ENCODE data around the gene CELA3A. TPM values are rescaled to one million over a fixed set of nuclear protein-coding genes. Genes with fewer than 3 reads are reported as not detected.
"Not testable (repeated sequence)": the region's sequence is repeated elsewhere in the genome, so short reads cannot be mapped to it uniquely, and the experiment has no call there.

The CELA3A gene
- total RNA-seq, 1 donor from 2014 or later, result not detected

DNA sequence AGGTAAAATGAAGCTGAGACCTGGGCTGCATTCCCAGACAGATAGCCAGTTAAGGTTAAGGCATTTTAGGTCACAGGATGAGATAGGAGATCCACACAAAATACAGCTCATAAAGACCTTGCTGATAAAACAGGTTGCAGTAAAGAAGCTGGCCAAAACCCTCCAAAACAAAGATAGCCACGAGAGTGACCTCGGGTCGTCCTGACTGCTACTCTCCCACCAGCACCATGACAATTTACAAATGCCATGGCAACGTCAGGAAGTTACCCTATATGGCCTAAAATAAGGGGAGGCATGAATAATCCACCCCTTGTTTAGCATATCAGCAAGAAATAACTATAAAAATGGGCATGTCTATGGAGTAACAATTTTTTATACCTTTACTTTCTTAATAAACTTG, 30.9 kb upstream of the CELA3A start:
- H3K27me3 Mint-ChIP-seq (ENCODE audit: low read depth); H3K27ac Mint-ChIP-seq (ENCODE audit: unreplicated experiment); H3K36me3 Mint-ChIP-seq (ENCODE audit: low read depth); H3K9me3 Mint-ChIP-seq (ENCODE audit: low read depth); DNase-seq (ENCODE audit: low spot score); H3K4me1 Mint-ChIP-seq (ENCODE audit: low read depth); H3K4me3 Mint-ChIP-seq (ENCODE audit: unreplicated experiment): not testable (repeated sequence)

DNA sequence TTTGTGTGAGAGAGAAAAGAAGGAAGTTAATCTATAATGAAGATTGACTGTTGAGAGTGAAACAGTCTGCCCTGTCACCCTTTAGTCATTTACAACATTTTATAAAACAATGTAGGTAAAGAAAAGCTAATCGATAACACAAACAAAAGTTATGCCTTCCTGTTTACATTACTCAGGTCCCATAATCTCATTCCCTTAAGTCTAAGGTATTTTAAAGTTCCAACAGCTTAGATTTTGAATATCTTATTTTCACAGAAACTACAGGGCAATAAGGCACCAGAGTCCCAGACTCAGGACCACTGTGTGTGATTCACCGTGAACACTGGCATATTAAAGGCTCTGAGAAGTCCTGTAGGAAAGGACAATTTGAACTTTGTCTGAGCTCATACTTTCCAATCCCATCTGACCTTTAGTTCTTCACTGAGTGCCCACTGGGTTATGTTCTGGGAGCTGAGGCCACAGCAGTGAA, 28.4 kb upstream of the CELA3A start:
- H3K27me3 Mint-ChIP-seq (ENCODE audit: low read depth); H3K27ac Mint-ChIP-seq (ENCODE audit: unreplicated experiment); H3K4me3 Mint-ChIP-seq (ENCODE audit: unreplicated experiment); H3K36me3 Mint-ChIP-seq (ENCODE audit: low read depth); DNase-seq (ENCODE audit: low spot score); H3K9me3 Mint-ChIP-seq (ENCODE audit: low read depth): not testable (repeated sequence)
- peaks cover 11% of the 10 kb centered on the region for H3K4me1 Mint-ChIP-seq (ENCODE audit: low read depth)

DNA sequence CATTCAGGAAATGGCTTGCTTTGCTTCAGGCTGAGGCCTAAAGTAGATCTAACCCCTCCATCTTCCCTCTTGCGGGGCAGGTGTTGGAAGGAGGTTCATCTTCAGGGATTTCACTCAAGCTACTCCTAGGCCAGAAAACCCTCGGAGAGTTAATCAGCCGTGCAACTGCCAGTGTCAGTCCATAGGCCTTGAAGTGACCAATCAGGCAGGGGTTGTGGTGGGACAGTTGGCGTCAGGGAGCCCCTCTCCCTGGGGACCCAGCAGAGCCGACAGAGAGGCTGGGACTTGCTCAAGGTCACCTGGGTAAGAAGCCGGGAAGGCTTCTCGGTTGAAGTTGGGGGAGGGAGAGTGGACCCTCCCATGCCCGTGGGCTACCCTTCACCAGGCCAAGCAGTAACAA, 27.5 kb upstream of the CELA3A start:
- H3K27ac Mint-ChIP-seq (ENCODE audit: unreplicated experiment); H3K9me3 Mint-ChIP-seq (ENCODE audit: low read depth); H3K4me3 Mint-ChIP-seq (ENCODE audit: unreplicated experiment); H3K27me3 Mint-ChIP-seq (ENCODE audit: low read depth); H3K36me3 Mint-ChIP-seq (ENCODE audit: low read depth): not testable (repeated sequence)
- peak; percentile 30 for DNase-seq (ENCODE audit: low spot score)
- H3K4me1 Mint-ChIP-seq (ENCODE audit: low read depth), result peaks cover 11% of the 10 kb centered on the region

DNA sequence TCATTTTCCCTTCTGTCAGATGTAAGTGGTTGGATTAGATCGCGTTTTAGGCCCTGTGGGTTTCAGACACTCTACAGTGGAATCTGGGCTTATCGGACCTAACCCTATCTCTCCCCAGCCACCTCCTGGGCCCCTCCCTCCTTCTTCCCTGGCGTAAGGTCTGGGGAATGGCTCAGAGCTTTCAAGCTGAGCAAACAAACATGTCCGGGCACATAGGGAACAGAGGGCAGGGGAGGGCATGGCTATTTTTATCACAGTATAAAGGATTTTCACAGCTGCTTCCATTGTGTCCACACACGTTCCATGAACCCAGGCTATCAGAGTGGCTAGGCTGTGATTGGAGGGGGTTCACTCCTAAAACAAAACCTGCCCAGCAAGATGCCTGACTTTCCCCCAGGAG, 26.8 kb upstream of the CELA3A start:
- not testable (repeated sequence) for H3K9me3 Mint-ChIP-seq (ENCODE audit: low read depth); H3K27me3 Mint-ChIP-seq (ENCODE audit: low read depth); H3K27ac Mint-ChIP-seq (ENCODE audit: unreplicated experiment); H3K36me3 Mint-ChIP-seq (ENCODE audit: low read depth); H3K4me3 Mint-ChIP-seq (ENCODE audit: unreplicated experiment)
- peaks cover 11% of the 10 kb centered on the region for H3K4me1 Mint-ChIP-seq (ENCODE audit: low read depth)
- peak; percentile 6 for DNase-seq (ENCODE audit: low spot score)

DNA sequence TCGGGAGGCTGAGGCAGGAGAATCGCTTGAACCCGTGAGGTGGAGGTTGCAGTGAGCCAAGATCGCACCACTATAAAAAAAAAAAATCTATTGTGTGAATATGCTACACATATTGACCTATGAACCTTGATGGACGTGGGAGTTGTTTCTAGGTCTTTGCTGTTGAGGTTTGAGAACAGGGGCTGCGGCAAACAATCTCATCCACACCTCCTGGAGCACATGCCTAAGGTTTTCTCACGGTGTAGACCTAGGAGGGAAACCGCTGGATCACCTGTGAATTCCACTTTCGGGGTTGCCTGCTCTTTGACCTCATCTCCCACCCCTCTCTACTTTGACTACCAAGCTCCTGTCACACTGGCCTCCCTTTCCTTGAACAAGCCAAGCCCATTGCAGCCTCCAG, 26.2 kb upstream of the CELA3A start:
- H3K9me3 Mint-ChIP-seq (ENCODE audit: low read depth); H3K36me3 Mint-ChIP-seq (ENCODE audit: low read depth); H3K27ac Mint-ChIP-seq (ENCODE audit: unreplicated experiment): not testable (repeated sequence)

DNA sequence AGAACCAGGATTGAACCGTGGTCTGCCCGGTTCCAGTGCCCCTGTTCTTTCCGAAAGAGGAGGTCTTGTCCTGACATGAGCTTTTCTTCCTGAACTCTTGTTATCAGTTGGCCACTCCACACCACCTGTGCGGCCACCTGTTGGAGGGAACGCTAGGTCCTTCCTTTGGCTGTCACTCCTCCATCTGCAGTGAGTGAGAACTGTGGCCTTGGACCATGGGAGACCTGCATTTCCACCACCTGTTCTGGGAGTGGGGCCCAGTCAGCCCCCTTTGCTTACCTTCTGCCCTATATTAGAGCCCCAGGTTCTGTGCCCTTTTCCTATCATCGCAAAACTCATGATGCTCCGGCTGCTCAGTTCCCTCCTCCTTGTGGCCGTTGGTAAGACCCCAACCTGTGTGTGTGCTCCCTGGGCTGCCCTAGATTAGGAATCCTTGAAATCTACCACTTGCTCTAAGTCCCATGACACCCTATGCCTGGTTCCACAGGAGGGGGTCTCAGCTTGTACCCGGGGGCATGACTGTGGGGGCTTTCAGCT, 24.7 kb upstream of the CELA3A start, which contains the start of gene CELA3B:
TSS of gene CELA3B (plus strand) at position 320 of the 537 bp plus-strand sequence. CDS start at position 338, 18 bp downstream.
- DNase-seq (ENCODE audit: low spot score), result peak; percentile 39
- H3K4me3 Mint-ChIP-seq (ENCODE audit: unreplicated experiment); H3K27ac Mint-ChIP-seq (ENCODE audit: unreplicated experiment); H3K9me3 Mint-ChIP-seq (ENCODE audit: low read depth); H3K36me3 Mint-ChIP-seq (ENCODE audit: low read depth); H3K27me3 Mint-ChIP-seq (ENCODE audit: low read depth): not testable (repeated sequence)
- peaks cover 11% of the 10 kb centered on the region for H3K4me1 Mint-ChIP-seq (ENCODE audit: low read depth)

More for the DNA sequence above, 26.2 kb upstream of the CELA3A start:
- H3K27me3 Mint-ChIP-seq (ENCODE audit: low read depth); H3K4me3 Mint-ChIP-seq (ENCODE audit: unreplicated experiment): not testable (repeated sequence)
- H3K4me1 Mint-ChIP-seq (ENCODE audit: low read depth), result peaks cover 11% of the 10 kb centered on the region
- peak; percentile 20 for DNase-seq (ENCODE audit: low spot score)

DNA sequence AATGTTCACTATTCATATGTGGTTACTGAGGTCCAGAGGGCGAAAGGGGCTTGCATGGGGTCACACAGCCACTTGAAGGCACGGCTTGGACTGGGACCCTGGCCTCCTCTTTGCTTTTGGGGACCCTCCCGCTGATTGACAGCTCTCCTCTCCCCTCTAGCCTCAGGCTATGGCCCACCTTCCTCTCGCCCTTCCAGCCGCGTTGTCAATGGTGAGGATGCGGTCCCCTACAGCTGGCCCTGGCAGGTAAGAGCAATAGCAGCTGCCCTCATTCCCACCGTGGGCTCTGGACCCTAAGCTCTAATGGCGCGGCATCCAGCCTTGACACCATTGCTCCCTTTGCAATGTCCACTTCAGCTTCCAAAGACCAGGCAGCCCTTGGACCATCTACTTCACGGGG, 23.2 kb upstream of the CELA3A start:
- not testable (repeated sequence) for H3K36me3 Mint-ChIP-seq (ENCODE audit: low read depth)

DNA sequence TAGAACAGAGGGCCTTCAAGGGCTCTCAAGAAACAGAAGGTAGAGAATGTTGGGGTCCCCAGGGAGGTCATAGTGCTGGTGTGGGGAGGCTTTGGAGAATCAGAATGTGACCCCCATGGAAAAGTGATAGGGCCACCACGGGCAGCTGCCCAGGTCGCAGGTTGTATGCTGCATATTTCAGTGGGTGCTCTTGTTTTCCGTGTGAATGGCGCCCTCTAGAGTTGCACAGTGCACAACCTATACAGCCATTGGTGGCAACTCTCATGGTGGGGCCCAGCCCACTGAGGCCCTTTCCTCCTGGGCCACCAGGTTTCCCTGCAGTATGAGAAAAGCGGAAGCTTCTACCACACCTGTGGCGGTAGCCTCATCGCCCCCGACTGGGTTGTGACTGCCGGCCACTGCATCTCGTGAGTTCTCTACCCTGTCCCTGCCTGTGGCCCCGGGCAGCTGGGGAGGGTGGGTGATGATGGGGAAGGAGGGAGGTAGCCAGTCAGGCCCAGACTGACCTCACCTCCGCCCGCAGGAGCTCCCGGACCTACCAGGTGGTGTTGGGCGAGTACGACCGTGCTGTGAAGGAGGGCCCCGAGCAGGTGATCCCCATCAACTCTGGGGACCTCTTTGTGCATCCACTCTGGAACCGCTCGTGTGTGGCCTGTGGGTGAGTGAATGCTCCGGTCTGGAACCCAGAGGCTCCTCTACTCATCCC, 20.8 kb upstream of the CELA3A start:
- H3K36me3 Mint-ChIP-seq (ENCODE audit: low read depth); H3K4me1 Mint-ChIP-seq (ENCODE audit: low read depth); H3K27me3 Mint-ChIP-seq (ENCODE audit: low read depth); H3K27ac Mint-ChIP-seq (ENCODE audit: unreplicated experiment); H3K9me3 Mint-ChIP-seq (ENCODE audit: low read depth); H3K4me3 Mint-ChIP-seq (ENCODE audit: unreplicated experiment): not testable (repeated sequence)
- TF ChIP-seq, protein P1, sequence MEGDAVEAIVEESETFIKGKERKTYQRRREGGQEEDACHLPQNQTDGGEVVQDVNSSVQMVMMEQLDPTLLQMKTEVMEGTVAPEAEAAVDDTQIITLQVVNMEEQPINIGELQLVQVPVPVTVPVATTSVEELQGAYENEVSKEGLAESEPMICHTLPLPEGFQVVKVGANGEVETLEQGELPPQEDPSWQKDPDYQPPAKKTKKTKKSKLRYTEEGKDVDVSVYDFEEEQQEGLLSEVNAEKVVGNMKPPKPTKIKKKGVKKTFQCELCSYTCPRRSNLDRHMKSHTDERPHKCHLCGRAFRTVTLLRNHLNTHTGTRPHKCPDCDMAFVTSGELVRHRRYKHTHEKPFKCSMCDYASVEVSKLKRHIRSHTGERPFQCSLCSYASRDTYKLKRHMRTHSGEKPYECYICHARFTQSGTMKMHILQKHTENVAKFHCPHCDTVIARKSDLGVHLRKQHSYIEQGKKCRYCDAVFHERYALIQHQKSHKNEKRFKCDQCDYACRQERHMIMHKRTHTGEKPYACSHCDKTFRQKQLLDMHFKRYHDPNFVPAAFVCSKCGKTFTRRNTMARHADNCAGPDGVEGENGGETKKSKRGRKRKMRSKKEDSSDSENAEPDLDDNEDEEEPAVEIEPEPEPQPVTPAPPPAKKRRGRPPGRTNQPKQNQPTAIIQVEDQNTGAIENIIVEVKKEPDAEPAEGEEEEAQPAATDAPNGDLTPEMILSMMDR (IDR thresholded peaks at IDR 0.05), result peak; percentile 61
- DNase-seq (ENCODE audit: low spot score), result peak; percentile 77

More for the DNA sequence above, 23.2 kb upstream of the CELA3A start:
- H3K4me3 Mint-ChIP-seq (ENCODE audit: unreplicated experiment); H3K27me3 Mint-ChIP-seq (ENCODE audit: low read depth); H3K9me3 Mint-ChIP-seq (ENCODE audit: low read depth); H3K27ac Mint-ChIP-seq (ENCODE audit: unreplicated experiment): not testable (repeated sequence)
- H3K4me1 Mint-ChIP-seq (ENCODE audit: low read depth), result peaks cover 10% of the 10 kb centered on the region
- peak; percentile 67 for DNase-seq (ENCODE audit: low spot score)

DNA sequence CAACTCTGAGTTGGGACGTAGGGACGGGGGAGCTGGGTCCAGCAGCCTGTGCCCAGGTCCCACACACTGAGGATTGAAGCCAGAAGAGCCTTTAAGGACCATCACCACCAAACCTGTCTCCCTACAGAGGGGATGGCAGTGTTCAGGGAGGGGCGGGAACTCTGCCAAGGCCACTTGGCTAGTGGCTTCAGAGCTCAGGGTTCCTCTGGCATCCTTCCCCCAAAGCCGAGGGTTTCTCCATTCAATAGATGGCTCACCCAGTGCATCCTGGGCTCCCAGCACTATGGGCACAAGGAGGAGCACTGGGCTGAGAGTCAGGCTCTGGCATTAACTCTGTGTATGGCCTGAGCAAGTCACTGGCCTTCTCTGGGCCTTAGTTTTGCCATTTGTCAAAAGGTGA, 20.2 kb upstream of the CELA3A start:
- not testable (repeated sequence) for H3K4me1 Mint-ChIP-seq (ENCODE audit: low read depth); H3K4me3 Mint-ChIP-seq (ENCODE audit: unreplicated experiment); H3K36me3 Mint-ChIP-seq (ENCODE audit: low read depth); H3K9me3 Mint-ChIP-seq (ENCODE audit: low read depth); H3K27ac Mint-ChIP-seq (ENCODE audit: unreplicated experiment); H3K27me3 Mint-ChIP-seq (ENCODE audit: low read depth)
- DNase-seq (ENCODE audit: low spot score), result peak; percentile 42

DNA sequence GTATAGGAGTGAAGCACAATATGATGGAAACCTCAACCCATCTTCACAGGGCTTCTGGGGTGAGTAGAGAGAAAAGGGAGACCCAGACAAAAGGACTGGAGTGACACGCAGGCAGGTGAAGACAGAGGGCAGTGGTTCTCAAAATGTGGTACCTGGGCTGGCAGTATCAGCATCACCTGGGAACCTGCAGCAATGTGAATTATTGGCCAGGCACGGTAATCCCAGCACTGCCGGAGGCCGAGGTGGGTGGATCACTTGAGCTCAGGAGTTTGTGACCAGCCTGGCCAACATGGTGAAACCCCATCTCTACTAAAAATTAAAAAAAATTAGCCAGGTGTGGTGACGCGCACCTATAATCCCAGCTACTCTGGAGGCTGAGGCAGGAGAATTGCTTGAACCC, 19.3 kb upstream of the CELA3A start:
- H3K27ac Mint-ChIP-seq (ENCODE audit: unreplicated experiment), result not testable (repeated sequence)

DNA sequence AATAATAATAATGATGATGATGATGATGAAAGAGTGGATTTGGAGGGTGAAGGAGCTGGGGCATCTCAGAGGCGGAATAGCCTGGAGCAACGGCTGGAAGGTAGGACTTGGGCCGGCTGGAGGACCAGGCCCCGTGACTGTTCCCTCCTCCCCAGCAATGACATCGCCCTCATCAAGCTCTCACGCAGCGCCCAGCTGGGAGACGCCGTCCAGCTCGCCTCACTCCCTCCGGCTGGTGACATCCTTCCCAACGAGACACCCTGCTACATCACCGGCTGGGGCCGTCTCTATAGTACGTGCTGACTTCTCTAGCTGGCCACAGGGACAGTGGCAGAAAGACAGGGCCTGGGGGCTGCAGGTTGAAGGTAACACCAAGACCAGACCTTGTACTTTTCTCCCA, 17.9 kb upstream of the CELA3A start:
- peak; percentile 39 for DNase-seq (ENCODE audit: low spot score)
- not testable (repeated sequence) for H3K9me3 Mint-ChIP-seq (ENCODE audit: low read depth); H3K27me3 Mint-ChIP-seq (ENCODE audit: low read depth); H3K36me3 Mint-ChIP-seq (ENCODE audit: low read depth); H3K4me1 Mint-ChIP-seq (ENCODE audit: low read depth); H3K27ac Mint-ChIP-seq (ENCODE audit: unreplicated experiment); H3K4me3 Mint-ChIP-seq (ENCODE audit: unreplicated experiment)

More for the DNA sequence above, 19.3 kb upstream of the CELA3A start:
- H3K27me3 Mint-ChIP-seq (ENCODE audit: low read depth); H3K9me3 Mint-ChIP-seq (ENCODE audit: low read depth); H3K36me3 Mint-ChIP-seq (ENCODE audit: low read depth); H3K4me1 Mint-ChIP-seq (ENCODE audit: low read depth); H3K4me3 Mint-ChIP-seq (ENCODE audit: unreplicated experiment): not testable (repeated sequence)
- peak; percentile 39 for DNase-seq (ENCODE audit: low spot score)

DNA sequence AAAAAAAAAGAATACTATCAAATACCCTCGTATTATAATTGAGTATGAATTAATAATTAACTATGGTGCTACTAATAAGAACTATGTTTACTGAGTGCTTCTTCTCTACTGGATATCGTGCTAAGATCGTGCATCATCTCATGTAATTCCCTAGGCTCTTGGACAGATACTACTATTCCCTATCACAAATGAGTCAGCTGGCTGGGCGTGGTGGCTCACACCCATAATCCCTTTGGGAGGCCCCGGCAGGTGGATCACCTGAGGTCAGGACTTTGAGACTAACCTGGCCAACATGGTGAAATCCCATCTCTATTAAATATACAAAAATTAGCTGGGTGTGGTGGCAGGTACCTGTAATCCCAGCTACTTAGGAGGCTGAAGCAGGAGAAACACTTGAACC, 15.6 kb upstream of the CELA3A start:
- H3K36me3 Mint-ChIP-seq (ENCODE audit: low read depth); H3K27me3 Mint-ChIP-seq (ENCODE audit: low read depth); DNase-seq (ENCODE audit: low spot score); H3K4me3 Mint-ChIP-seq (ENCODE audit: unreplicated experiment); H3K9me3 Mint-ChIP-seq (ENCODE audit: low read depth); H3K27ac Mint-ChIP-seq (ENCODE audit: unreplicated experiment); H3K4me1 Mint-ChIP-seq (ENCODE audit: low read depth): not testable (repeated sequence)

All from chondrocyte (in vitro differentiated cells).